ENCODE data around the gene ARMCX2.

DNA sequence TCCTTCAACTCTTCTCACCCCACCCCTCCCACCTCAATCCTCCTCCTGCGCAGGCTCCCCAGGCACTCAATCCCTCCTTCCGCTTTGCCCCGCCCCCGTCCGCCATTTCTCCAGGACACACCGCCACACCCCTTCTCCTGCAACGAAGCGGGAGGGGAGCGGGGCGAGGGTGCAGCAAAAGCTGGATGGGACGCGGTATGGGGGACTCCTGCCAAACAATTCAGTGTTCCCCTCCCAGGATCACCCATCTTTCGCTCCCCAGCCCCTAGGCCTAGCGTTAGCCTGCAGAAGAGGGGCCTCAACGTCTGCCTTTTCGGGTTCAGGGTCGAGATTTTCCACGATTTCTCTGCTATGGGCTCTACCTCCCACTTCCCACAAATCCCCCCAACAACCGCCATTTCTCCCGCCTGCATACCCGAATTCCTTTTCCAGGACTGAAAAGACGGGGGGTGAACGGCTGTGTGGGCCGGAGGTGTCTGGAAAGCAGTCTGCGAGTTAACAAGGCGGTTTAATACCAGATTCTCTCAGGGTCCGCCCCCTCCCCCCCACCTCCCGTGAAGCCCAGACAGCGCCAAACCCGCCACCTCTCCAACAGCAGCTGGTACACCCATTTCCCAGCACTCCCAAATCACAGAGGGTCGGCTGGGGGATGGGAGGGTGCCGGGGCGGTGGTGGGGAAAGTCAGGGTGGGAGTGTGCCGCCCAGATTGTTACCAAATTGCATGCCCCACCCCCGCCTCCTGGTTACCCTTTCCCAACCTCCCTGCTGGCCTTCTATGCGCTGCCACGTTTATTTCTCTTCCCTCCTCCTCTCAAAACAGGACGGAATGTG, 774 bp downstream of the ARMCX2 start:
- TF ChIP-seq, protein P1, sequence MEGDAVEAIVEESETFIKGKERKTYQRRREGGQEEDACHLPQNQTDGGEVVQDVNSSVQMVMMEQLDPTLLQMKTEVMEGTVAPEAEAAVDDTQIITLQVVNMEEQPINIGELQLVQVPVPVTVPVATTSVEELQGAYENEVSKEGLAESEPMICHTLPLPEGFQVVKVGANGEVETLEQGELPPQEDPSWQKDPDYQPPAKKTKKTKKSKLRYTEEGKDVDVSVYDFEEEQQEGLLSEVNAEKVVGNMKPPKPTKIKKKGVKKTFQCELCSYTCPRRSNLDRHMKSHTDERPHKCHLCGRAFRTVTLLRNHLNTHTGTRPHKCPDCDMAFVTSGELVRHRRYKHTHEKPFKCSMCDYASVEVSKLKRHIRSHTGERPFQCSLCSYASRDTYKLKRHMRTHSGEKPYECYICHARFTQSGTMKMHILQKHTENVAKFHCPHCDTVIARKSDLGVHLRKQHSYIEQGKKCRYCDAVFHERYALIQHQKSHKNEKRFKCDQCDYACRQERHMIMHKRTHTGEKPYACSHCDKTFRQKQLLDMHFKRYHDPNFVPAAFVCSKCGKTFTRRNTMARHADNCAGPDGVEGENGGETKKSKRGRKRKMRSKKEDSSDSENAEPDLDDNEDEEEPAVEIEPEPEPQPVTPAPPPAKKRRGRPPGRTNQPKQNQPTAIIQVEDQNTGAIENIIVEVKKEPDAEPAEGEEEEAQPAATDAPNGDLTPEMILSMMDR (IDR thresholded peaks at IDR 0.05 in 2 of 3, conservative IDR thresholded peaks at IDR 0.05 in 1 of 3; ENCODE audit: borderline replicate concordance in 1 of 3, insufficient read depth in 1 of 3, low read depth in 2 of 3, low read length in 2 of 3): no peak
- TF ChIP-seq EZH2phosphoT487 (IDR thresholded peaks at IDR 0.05; ENCODE audit: borderline replicate concordance) (no peak), SIN3A (IDR thresholded peaks at IDR 0.05; ENCODE audit: low read depth) (no peak), POLR2AphosphoS5 (IDR thresholded peaks at IDR 0.05; ENCODE audit: low read depth, low read length) (no peak), EZH2 (IDR thresholded peaks at IDR 0.05) (no peak), RAD21 (IDR thresholded peaks at IDR 0.05; ENCODE audit: low read depth) (no peak), POLR2A (IDR thresholded peaks at IDR 0.05; ENCODE audit: borderline replicate concordance, extremely low read depth, insufficient read depth, insufficient read length) (no peak), ZNF274 (IDR thresholded peaks at IDR 0.05; ENCODE audit: low read depth, low read length) (no peak), YY1 (IDR thresholded peaks at IDR 0.05; ENCODE audit: extremely low read depth, insufficient replicate concordance, low read depth, low read length) (no peak), ZFX (IDR thresholded peaks at IDR 0.05) (no peak)
- TF ChIP-seq, protein P2, sequence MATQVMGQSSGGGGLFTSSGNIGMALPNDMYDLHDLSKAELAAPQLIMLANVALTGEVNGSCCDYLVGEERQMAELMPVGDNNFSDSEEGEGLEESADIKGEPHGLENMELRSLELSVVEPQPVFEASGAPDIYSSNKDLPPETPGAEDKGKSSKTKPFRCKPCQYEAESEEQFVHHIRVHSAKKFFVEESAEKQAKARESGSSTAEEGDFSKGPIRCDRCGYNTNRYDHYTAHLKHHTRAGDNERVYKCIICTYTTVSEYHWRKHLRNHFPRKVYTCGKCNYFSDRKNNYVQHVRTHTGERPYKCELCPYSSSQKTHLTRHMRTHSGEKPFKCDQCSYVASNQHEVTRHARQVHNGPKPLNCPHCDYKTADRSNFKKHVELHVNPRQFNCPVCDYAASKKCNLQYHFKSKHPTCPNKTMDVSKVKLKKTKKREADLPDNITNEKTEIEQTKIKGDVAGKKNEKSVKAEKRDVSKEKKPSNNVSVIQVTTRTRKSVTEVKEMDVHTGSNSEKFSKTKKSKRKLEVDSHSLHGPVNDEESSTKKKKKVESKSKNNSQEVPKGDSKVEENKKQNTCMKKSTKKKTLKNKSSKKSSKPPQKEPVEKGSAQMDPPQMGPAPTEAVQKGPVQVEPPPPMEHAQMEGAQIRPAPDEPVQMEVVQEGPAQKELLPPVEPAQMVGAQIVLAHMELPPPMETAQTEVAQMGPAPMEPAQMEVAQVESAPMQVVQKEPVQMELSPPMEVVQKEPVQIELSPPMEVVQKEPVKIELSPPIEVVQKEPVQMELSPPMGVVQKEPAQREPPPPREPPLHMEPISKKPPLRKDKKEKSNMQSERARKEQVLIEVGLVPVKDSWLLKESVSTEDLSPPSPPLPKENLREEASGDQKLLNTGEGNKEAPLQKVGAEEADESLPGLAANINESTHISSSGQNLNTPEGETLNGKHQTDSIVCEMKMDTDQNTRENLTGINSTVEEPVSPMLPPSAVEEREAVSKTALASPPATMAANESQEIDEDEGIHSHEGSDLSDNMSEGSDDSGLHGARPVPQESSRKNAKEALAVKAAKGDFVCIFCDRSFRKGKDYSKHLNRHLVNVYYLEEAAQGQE (IDR thresholded peaks at IDR 0.05; ENCODE audit: low read depth): no peak
- TF ChIP-seq, protein P3, sequence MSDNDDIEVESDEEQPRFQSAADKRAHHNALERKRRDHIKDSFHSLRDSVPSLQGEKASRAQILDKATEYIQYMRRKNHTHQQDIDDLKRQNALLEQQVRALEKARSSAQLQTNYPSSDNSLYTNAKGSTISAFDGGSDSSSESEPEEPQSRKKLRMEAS (IDR thresholded peaks at IDR 0.05): no peak

Measured in HCT116 (cell line).